MM.1S (cell line): Measurements from ENCODE around the gene ABTB2.

ENCODE experiments used
- DNase-seq: peaks from one replicate; pipeline ENCODE4 v3.0.0-alpha.2; 2015
- H2AFZ ChIP-seq: fragments of 300-600 bp; sonication (generic); 2 replicates; pipeline ENCODE4 v1.6.0; 2016; ENCODE audit warnings: antibody characterized with exemption, low read length
- H3F3A ChIP-seq: fragments of 300-600 bp; sonication (generic); 2 replicates; pipeline ENCODE4 v1.6.1; 2016; ENCODE audit warnings: mild to moderate bottlenecking, antibody characterized with exemption, low read length, moderate library complexity, mixed read lengths; ENCODE audit not compliant: insufficient read depth
- H3K27ac ChIP-seq: fragments of 300-600 bp; sonication (generic); 2 replicates; pipeline ENCODE4 v1.5.1; 2016; ENCODE audit warnings: mild to moderate bottlenecking, low read length
- H3K27me3 ChIP-seq: fragments of 300-600 bp; sonication (generic); replicated peaks from 2 replicates; pipeline ENCODE4 v1.6.0; 2016; ENCODE audit warnings: low read length; ENCODE audit not compliant: insufficient read depth
- H3K36me3 ChIP-seq: fragments of 300-600 bp; sonication (generic); replicated peaks from 2 replicates; pipeline ENCODE4 v1.6.1; 2016; ENCODE audit warnings: mild to moderate bottlenecking, low read length, mixed read lengths; ENCODE audit not compliant: insufficient read depth
- H3K4me1 ChIP-seq: fragments of 300-600 bp; sonication (generic); 2 replicates; pipeline ENCODE4 v1.6.1; 2016; ENCODE audit warnings: low read length, mixed read lengths
- H3K4me2 ChIP-seq: fragments of 300-600 bp; sonication (generic); 2 replicates; pipeline ENCODE4 v1.6.0; 2016; ENCODE audit warnings: low read depth, low read length
- H3K4me3 ChIP-seq: fragments of 300-600 bp; sonication (generic); 2 replicates; pipeline ENCODE4 v1.5.1; 2016; ENCODE audit warnings: low read length, mixed read lengths
- H3K79me2 ChIP-seq: fragments of 300-600 bp; sonication (generic); 2 replicates; pipeline ENCODE4 v1.6.1; 2016; ENCODE audit warnings: mixed run types, low read length, mixed read lengths
- H3K9ac ChIP-seq: fragments of 300-600 bp; sonication (generic); 2 replicates; pipeline ENCODE4 v1.6.1; 2016; ENCODE audit warnings: low read length, mixed read lengths
- H3K9me2 ChIP-seq: fragments of 300-600 bp; sonication (generic); replicated peaks from 2 replicates; pipeline ENCODE4 v1.6.1; 2016; ENCODE audit warnings: mild to moderate bottlenecking, low read length, mixed read lengths; ENCODE audit not compliant: insufficient read depth
- H3K9me3 ChIP-seq: fragments of 300-600 bp; sonication (generic); replicated peaks from 2 replicates; pipeline ENCODE4 v1.6.1; 2016; ENCODE audit warnings: mild to moderate bottlenecking, low read length, mixed read lengths; ENCODE audit not compliant: insufficient read depth
- H4K20me1 ChIP-seq: fragments of 300-600 bp; sonication (generic); 2 replicates; pipeline ENCODE4 v1.6.1; 2016; ENCODE audit warnings: mild to moderate bottlenecking, low read length, moderate library complexity, mixed read lengths; ENCODE audit not compliant: insufficient read depth
- EZH2 ChIP-seq: fragments of 300-600 bp; sonication (generic); optimal IDR thresholded peaks from 2 replicates; pipeline ENCODE3; 2017; ENCODE audit warnings: low read depth, mild to moderate bottlenecking, antibody characterized with exemption, low read length, mixed read lengths
- EZH2phosphoT487 ChIP-seq: fragments of 300-600 bp; sonication (generic); IDR thresholded peaks from 2 replicates; pipeline ENCODE4 v1.6.1; 2018; ENCODE audit warnings: antibody characterized with exemption, low read length
- TF ChIP-seq, protein P1 (sequence below): fragments of 300-600 bp; sonication (generic); IDR thresholded peaks from 2 replicates; pipeline ENCODE4 v1.5.1; 2016; ENCODE audit warnings: antibody characterized with exemption, low read length, mixed read lengths

The ABTB2 gene

DNA sequence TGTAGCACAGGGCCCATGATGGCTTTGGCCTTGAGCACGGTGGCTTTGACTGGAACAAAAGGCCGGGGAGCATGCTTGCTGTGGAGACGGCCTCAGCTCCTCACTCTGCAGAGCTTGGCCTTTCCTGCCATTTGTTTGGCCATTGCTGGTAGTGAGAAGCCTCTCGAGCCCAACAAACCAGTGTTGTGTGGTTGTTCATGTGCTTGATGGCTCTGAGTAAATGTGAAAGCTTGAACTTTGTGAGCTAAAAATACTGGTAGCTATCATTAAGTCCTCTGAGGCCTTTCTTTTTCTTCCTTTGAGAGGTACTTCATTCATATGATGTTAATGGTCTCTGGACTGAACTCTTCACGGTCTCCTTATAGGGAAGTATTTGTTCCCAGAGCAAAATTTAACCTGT lies 212.7 kb downstream of the ABTB2 start:
- Histone ChIP-seq H3K4me2 (peak overlapping the region; percentile 26; the same call in 1 of the 2 replicates), H3K36me3 (peaks cover 17% of the 10 kb centered on the region; the same call in 1 of the 2 replicates)

DNA sequence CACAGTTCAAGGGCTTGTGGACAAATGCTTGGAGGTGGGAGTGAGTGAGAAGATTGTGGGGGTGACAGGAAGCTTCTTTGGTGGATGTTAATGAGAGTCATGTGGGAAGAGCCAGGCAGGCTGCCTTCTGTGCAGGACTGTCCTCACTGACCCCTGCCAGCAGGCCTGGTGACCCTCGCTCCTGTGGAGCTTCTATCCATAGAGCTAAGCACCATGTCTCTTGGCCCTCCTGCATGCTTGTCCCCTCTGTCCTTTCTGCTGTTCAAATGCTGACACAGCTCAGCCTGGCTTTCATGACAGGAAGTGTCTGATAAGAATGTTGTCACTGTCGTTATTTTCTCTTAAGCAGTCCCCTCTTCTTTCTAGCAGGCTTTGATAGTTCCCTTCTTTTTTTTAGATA lies 214.8 kb downstream of the ABTB2 start:
- H3K79me2 ChIP-seq: no peaks in the 10 kb centered on the region
- H2AFZ ChIP-seq: no peak overlapping the region
- H3F3A ChIP-seq: peaks cover 23% of the 10 kb centered on the region
- no peak for TF ChIP-seq EZH2phosphoT487
- TF ChIP-seq EZH2: no peak
- TF ChIP-seq, protein P1, sequence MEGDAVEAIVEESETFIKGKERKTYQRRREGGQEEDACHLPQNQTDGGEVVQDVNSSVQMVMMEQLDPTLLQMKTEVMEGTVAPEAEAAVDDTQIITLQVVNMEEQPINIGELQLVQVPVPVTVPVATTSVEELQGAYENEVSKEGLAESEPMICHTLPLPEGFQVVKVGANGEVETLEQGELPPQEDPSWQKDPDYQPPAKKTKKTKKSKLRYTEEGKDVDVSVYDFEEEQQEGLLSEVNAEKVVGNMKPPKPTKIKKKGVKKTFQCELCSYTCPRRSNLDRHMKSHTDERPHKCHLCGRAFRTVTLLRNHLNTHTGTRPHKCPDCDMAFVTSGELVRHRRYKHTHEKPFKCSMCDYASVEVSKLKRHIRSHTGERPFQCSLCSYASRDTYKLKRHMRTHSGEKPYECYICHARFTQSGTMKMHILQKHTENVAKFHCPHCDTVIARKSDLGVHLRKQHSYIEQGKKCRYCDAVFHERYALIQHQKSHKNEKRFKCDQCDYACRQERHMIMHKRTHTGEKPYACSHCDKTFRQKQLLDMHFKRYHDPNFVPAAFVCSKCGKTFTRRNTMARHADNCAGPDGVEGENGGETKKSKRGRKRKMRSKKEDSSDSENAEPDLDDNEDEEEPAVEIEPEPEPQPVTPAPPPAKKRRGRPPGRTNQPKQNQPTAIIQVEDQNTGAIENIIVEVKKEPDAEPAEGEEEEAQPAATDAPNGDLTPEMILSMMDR: no peak
- H3K27ac ChIP-seq: no peak overlapping the region
- no peaks in the 10 kb centered on the region for H3K27me3 ChIP-seq
- no peaks in the 10 kb centered on the region for H3K9me2 ChIP-seq
- H3K9ac ChIP-seq: no peak overlapping the region
- no peak for DNase-seq
- no peaks in the 10 kb centered on the region for H3K9me3 ChIP-seq
- H3K4me3 ChIP-seq: no peak overlapping the region
- H3K4me2 ChIP-seq: no peak overlapping the region
- H3K36me3 ChIP-seq: peaks cover 17% of the 10 kb centered on the region; the same call in 1 of the 2 replicates
- H4K20me1 ChIP-seq: 0 out of 2 replicates have a peak, but pooled peaks cover 7% of the 10 kb centered on the region
- peaks cover 23% of the 10 kb centered on the region for H3K4me1 ChIP-seq

More for the DNA sequence above, 212.7 kb downstream of the ABTB2 start:
- Histone ChIP-seq H3K79me2 (no peaks in the 10 kb centered on the region), H4K20me1 (0 out of 2 replicates have a peak, but pooled peaks cover 7% of the 10 kb centered on the region), H3K9ac (no peak overlapping the region), H3F3A (peaks cover 23% of the 10 kb centered on the region), H2AFZ (no peak overlapping the region), H3K9me2 (no peaks in the 10 kb centered on the region), H3K9me3 (no peaks in the 10 kb centered on the region), H3K4me1 (peaks cover 23% of the 10 kb centered on the region), H3K27me3 (no peaks in the 10 kb centered on the region), H3K4me3 (no peak overlapping the region), H3K27ac (peak overlapping the region; percentile 36; the same call in 1 of the 2 replicates)
- DNase-seq: no peak
- TF ChIP-seq, protein P1: no peak
- TF ChIP-seq EZH2 (no peak), EZH2phosphoT487 (no peak)

DNA sequence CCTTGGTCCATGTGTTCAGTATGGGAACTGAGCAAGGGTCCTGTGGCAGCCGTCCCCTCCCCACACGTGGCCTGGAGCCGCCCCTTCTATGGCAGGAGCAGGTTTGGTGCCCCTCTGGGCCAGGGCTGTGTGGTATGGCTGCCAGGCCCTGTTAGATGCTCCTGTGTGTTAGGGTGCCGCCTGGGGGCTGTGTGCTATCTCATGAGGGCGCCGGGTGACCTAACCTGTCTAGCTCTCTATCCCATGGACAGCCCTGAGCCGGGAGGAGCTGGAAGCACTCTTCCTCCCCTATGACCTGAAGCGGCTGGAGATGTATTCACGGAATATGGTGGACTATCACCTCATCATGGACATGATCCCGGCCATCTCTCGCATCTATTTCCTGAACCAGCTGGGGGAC lies 217.7 kb downstream of the ABTB2 start:
- peaks cover 3% of the 10 kb centered on the region; the same call in 1 of the 2 replicates for H3K36me3 ChIP-seq
- peaks cover 10% of the 10 kb centered on the region; the same call in 1 of the 2 replicates for H3F3A ChIP-seq

More for the DNA sequence above, 217.7 kb downstream of the ABTB2 start:
- Histone ChIP-seq H3K9me3 (no peaks in the 10 kb centered on the region), H3K4me3 (no peak overlapping the region), H2AFZ (no peak overlapping the region), H3K4me1 (peaks cover 10% of the 10 kb centered on the region), H3K9ac (no peak overlapping the region), H3K9me2 (no peaks in the 10 kb centered on the region), H3K4me2 (no peak overlapping the region), H3K27ac (no peak overlapping the region), H3K79me2 (no peaks in the 10 kb centered on the region), H4K20me1 (0 out of 2 replicates have a peak, but pooled peaks cover 7% of the 10 kb centered on the region), H3K27me3 (no peaks in the 10 kb centered on the region)
- no peak for DNase-seq
- TF ChIP-seq, protein P1: no peak
- TF ChIP-seq EZH2phosphoT487 (no peak), EZH2 (no peak)
